Smooth muscle cell of the coronary artery (primary cell): ENCODE measurements around the gene KLHL30. TPM values are rescaled to one million over a fixed set of nuclear protein-coding genes. Genes with fewer than 3 reads are reported as not detected.

Experiments
- total RNA-seq: library from RNA; depleted of rRNA; stranded (reverse); fragments of >200 nt; gene quantifications from 2 replicates; pipeline ENCODE4 v1.2.3, GENCODE V29; 2014; ENCODE audit warnings: low replicate concordance

Gene KLHL30
- 0.59 and 2.5 TPM in 2 replicates for total RNA-seq

GRCh38 chr2:238138331-238139195 lies at the start of gene KLHL30:
Gene KLHL30 (plus strand): TSS chr2:238138668. CDS start chr2:238140755, 2,087 bp downstream.

DNA sequence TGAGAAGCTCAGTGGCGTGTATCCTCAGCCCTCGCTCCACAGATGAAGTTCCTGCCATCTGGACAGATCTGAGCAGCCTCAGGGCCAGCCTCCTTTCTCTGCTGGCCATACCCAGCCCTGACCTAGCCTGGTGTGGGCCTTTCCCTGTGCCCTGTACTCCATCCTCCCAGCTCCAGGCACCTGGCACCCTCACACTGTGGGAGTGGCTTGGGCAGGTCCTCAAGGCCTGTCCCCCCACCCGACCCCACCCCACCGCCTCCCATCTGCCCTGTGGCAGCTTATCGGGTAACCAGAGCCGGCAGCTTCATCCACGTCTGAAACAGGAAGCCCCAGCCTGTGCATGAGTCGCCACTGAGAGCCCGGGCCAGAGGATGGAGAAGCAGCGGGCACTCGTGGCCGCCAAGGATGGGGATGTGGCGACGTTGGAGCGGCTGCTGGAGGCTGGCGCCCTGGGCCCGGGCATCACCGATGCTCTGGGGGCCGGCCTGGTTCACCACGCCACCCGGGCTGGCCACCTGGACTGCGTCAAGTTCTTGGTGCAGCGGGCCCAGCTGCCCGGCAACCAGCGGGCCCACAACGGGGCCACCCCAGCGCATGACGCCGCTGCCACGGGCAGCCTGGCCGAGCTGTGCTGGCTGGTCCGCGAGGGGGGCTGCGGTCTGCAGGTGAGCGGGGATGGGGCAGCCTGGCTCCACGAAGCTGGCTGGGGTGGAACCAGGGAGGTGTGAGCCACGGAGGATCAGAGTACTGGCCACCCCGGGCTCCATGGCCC lies 38.2 kb upstream of the KLHL30 start, which contains the start of gene ESPNL:
Gene ESPNL, plus strand, starts transcription at position 292 of the 772 bp plus-strand sequence. Its CDS starts 80 bp downstream, at position 372.

GRCh38 chr2:238158509-238159070 lies 20.1 kb downstream of the KLHL30 start, which contains the start of gene ERFE:
Gene ERFE (plus strand): TSS chr2:238158970. CDS start chr2:238159008, 38 bp downstream.

Other genes starting within 250 kb of the KLHL30 start
- gene UBE2F, start 171.7 kb upstream of the KLHL30 start, total RNA-seq, result 35.6 and 37.9 TPM in 2 replicates
- gene SCLY, start 77.7 kb upstream of the KLHL30 start, total RNA-seq, result 11.7 and 16.8 TPM in 2 replicates
- 0.08 and 0.35 TPM in 2 replicates for gene ESPNL, start 38.3 kb upstream of the KLHL30 start, total RNA-seq
- gene ERFE, start 20.3 kb downstream of the KLHL30 start, total RNA-seq, result 0.82 TPM in 1 of 2 replicates, not detected in the other
- gene ILKAP, start 65.0 kb downstream of the KLHL30 start, total RNA-seq, result 15.4 and 24.5 TPM in 2 replicates
- gene HES6, start 101.4 kb downstream of the KLHL30 start, total RNA-seq, result 1.7 TPM in 1 of 2 replicates, not detected in the other
- 2.6 and 3.3 TPM in 2 replicates for gene PER2, start 149.9 kb downstream of the KLHL30 start, total RNA-seq
- gene TRAF3IP1, start 181.8 kb downstream of the KLHL30 start, total RNA-seq, result 7.9 and 24.2 TPM in 2 replicates